GM12872 (cell line): Measurements from ENCODE around the gene TIAL1.
A peak's percentile ranks its signal among the peaks of the same experiment; 100 is the strongest.

Experiments
- TF ChIP-seq, protein P1 (sequence below): IDR thresholded peaks from 3 replicates; pipeline ENCODE4 v1.5.1; 2011; ENCODE audit warnings: low read depth, mild to moderate bottlenecking, low read length, moderate library complexity; ENCODE audit not compliant: insufficient read depth

The TIAL1 gene

GRCh38 chr10:119542988-119543813, 53.6 kb downstream of the TIAL1 start:
- TF ChIP-seq, protein P1, sequence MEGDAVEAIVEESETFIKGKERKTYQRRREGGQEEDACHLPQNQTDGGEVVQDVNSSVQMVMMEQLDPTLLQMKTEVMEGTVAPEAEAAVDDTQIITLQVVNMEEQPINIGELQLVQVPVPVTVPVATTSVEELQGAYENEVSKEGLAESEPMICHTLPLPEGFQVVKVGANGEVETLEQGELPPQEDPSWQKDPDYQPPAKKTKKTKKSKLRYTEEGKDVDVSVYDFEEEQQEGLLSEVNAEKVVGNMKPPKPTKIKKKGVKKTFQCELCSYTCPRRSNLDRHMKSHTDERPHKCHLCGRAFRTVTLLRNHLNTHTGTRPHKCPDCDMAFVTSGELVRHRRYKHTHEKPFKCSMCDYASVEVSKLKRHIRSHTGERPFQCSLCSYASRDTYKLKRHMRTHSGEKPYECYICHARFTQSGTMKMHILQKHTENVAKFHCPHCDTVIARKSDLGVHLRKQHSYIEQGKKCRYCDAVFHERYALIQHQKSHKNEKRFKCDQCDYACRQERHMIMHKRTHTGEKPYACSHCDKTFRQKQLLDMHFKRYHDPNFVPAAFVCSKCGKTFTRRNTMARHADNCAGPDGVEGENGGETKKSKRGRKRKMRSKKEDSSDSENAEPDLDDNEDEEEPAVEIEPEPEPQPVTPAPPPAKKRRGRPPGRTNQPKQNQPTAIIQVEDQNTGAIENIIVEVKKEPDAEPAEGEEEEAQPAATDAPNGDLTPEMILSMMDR = peak; percentile 74

DNA sequence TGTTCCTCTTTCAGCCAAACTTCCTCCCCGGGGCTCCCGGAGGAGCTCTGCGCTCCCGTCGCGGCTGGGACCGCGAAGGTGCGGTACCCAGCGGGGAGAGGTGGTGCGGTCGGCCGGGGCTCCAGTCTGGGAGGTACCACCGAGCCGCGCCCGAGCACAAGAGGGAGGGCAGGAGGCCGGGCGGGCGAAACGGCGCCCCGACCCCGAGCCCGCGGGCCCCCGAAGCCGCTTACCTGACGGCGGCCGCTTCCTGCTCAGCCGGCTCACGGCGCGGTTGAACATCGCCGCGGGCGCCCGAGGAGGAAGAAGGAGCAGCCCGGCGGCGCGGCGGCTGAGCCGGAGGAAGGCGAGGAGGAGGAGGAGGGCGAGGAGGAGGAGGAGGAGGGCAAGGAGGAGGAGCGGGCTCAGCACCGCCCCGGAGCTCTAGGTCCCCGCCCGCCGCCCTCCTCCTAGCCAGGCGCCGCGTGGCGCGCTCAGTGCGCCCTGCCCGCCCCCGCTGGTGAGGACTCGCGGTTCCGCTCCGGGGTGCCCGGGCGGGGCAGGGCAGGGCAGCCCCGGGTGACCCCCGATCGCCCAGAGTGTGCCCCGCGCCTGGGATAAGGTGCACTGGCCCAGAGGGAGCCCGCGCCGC, 54.3 kb downstream of the TIAL1 start, which contains the start of gene RGS10:
Gene RGS10, minus strand, starts transcription at position 363 of the 631 bp plus-strand sequence. Its CDS starts 81 bp downstream, at position 282.
- TF ChIP-seq, protein P1 = no peak

GRCh38 chr10:119541459-119542356, 55.1 kb downstream of the TIAL1 start:
- TF ChIP-seq, protein P1 = no peak

DNA sequence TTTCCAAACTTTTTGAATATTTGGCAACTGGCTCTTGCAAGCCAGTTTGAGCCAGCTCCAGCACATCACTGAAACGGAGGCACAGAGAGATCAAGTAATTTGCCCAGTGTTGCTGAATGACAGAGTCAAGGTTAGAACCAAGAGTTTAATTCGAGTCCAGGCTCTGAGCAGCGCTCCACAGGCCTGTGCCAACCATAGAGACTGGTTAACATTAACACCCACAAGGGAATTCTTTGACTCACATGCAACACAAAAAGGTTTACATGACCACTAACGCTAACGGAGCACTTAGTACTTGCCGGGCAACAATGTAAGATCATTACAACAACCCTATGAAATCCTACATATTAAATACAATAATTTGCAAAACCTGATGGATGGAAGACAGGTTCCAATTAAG, 55.7 kb downstream of the TIAL1 start:
- TF ChIP-seq, protein P1 = no peak

- TF ChIP-seq, protein P1 = no peak
Measured at GRCh38 chr10:119540038-119540437, 56.7 kb downstream of the TIAL1 start.

- TF ChIP-seq, protein P1 = no peak
Measured at GRCh38 chr10:119539359-119539825, 57.4 kb downstream of the TIAL1 start.
